GM12891 (cell line): ENCODE measurements around the gene DOK5.

ENCODE experiments used
- DNase-seq: peaks from one replicate; pipeline ENCODE4 v3.0.0; 2011; ENCODE audit warnings: low spot score; ENCODE audit not compliant: insufficient read length
- FAIRE-seq: peaks from 2 replicates; lab custom pipeline; 2011; peaks lifted over from hg19 to GRCh38; lab: Jason Lieb, UNC
- PAX5 ChIP-seq: IDR thresholded peaks from 2 replicates; pipeline ENCODE4 v1.6.1; 2011; ENCODE audit warnings: low read length, moderate library complexity, mild to moderate bottlenecking; ENCODE audit not compliant: insufficient read depth, severe bottlenecking
- POLR2A ChIP-seq: IDR thresholded peaks from 2 replicates; pipeline ENCODE4 v1.6.1; 2011; ENCODE audit warnings: low read depth, low read length, control low read depth
- POLR2AphosphoS5 ChIP-seq: IDR thresholded peaks from 2 replicates; pipeline ENCODE4 v1.6.1; 2011; ENCODE audit warnings: low read depth, low read length, control low read depth
- POU2F2 ChIP-seq: IDR thresholded peaks from 2 replicates; pipeline ENCODE4 v1.6.1; 2011; ENCODE audit warnings: low read depth, mild to moderate bottlenecking, control low read depth, low read length, moderate library complexity
- SPI1 ChIP-seq: IDR thresholded peaks from 2 replicates; pipeline ENCODE4 v1.6.1; 2011; ENCODE audit warnings: low read depth, low read length, control low read depth
- TAF1 ChIP-seq: IDR thresholded peaks from 2 replicates; pipeline ENCODE4 v1.6.1; 2011; ENCODE audit warnings: low read depth, low read length, control low read depth

The DOK5 gene

GRCh38 chr20:54608039-54608745 is 132.8 kb downstream of the DOK5 start:
- TF ChIP-seq POU2F2, result no peak
- no peak for TF ChIP-seq TAF1
- TF ChIP-seq SPI1, result no peak
- TF ChIP-seq POLR2A, result no peak
- no peak for TF ChIP-seq PAX5
- TF ChIP-seq POLR2AphosphoS5, result no peak
- DNase-seq (no peak), FAIRE-seq (no peak)

- no peak for FAIRE-seq
- DNase-seq, result no peak
Measured at GRCh38 chr20:54608943-54609342, 133.6 kb downstream of the DOK5 start.

GRCh38 chr20:54611708-54612412 is 136.5 kb downstream of the DOK5 start:
- no peak for FAIRE-seq
- no peak for DNase-seq
- TF ChIP-seq SPI1, result no peak
- no peak for TF ChIP-seq POLR2A
- TF ChIP-seq POU2F2, result no peak
- TF ChIP-seq TAF1, result no peak
- no peak for TF ChIP-seq POLR2AphosphoS5
- TF ChIP-seq PAX5, result no peak

More at GRCh38 chr20:54608943-54609342, 133.6 kb downstream of the DOK5 start:
- no peak for TF ChIP-seq SPI1
- TF ChIP-seq TAF1, result no peak
- no peak for TF ChIP-seq PAX5
- no peak for TF ChIP-seq POU2F2
- no peak for TF ChIP-seq POLR2AphosphoS5
- no peak for TF ChIP-seq POLR2A

GRCh38 chr20:54618412-54618811 is 143.0 kb downstream of the DOK5 start:
- no peak for FAIRE-seq
- DNase-seq, result no peak
- TF ChIP-seq POU2F2 (no peak), TAF1 (no peak), POLR2A (no peak), SPI1 (no peak), PAX5 (no peak), POLR2AphosphoS5 (no peak)

GRCh38 chr20:54619181-54619580 is 143.8 kb downstream of the DOK5 start:
- FAIRE-seq (no peak), DNase-seq (no peak)
- no peak for TF ChIP-seq PAX5
- no peak for TF ChIP-seq TAF1
- TF ChIP-seq POU2F2, result no peak
- no peak for TF ChIP-seq SPI1
- TF ChIP-seq POLR2AphosphoS5, result no peak
- TF ChIP-seq POLR2A, result no peak

- no peak for DNase-seq
- TF ChIP-seq POU2F2, result no peak
- no peak for TF ChIP-seq POLR2AphosphoS5
- FAIRE-seq, result no peak
Measured at GRCh38 chr20:54619682-54620081, 144.3 kb downstream of the DOK5 start.

GRCh38 chr20:54620611-54621010 is 145.2 kb downstream of the DOK5 start:
- TF ChIP-seq POLR2A, result no peak
- TF ChIP-seq TAF1, result no peak
- no peak for TF ChIP-seq SPI1
- DNase-seq (no peak), FAIRE-seq (no peak)

GRCh38 chr20:54622333-54623295 is 147.2 kb downstream of the DOK5 start:
- FAIRE-seq (no peak), DNase-seq (no peak)
- TF ChIP-seq SPI1 (no peak), POLR2A (no peak), PAX5 (no peak), TAF1 (no peak), POU2F2 (no peak), POLR2AphosphoS5 (no peak)

GRCh38 chr20:54623991-54624569 is 148.7 kb downstream of the DOK5 start:
- DNase-seq (no peak), FAIRE-seq (no peak)
- TF ChIP-seq SPI1 (no peak), TAF1 (no peak), POLR2A (no peak), POLR2AphosphoS5 (no peak), PAX5 (no peak), POU2F2 (no peak)
